ENCODE data around the gene GTF3C5.

DNA sequence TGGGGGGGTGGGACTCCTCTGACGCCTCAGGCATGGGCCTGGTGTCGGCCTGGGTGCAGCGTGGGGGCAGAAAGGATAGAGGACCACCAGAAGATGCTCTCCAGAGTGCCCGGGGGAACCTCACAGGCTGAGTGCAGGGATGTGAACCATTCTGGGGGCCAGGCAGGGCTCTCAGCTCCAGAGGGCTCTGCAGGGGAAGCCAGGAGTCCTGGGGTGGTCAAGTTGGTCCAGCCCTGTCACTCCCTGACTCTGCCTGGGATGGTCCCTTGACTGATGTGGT is 45.8 kb upstream of the GTF3C5 start:
- TF ChIP-seq, protein P1, sequence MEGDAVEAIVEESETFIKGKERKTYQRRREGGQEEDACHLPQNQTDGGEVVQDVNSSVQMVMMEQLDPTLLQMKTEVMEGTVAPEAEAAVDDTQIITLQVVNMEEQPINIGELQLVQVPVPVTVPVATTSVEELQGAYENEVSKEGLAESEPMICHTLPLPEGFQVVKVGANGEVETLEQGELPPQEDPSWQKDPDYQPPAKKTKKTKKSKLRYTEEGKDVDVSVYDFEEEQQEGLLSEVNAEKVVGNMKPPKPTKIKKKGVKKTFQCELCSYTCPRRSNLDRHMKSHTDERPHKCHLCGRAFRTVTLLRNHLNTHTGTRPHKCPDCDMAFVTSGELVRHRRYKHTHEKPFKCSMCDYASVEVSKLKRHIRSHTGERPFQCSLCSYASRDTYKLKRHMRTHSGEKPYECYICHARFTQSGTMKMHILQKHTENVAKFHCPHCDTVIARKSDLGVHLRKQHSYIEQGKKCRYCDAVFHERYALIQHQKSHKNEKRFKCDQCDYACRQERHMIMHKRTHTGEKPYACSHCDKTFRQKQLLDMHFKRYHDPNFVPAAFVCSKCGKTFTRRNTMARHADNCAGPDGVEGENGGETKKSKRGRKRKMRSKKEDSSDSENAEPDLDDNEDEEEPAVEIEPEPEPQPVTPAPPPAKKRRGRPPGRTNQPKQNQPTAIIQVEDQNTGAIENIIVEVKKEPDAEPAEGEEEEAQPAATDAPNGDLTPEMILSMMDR (IDR thresholded peaks at IDR 0.05; ENCODE audit: low read depth, low read length) = no peak
- TF ChIP-seq POLR2A (IDR thresholded peaks at IDR 0.05; ENCODE audit: extremely low read depth, insufficient read length) (no peak), MAX (IDR thresholded peaks at IDR 0.05; ENCODE audit: low read depth, low read length) (no peak)
